Stimulated activated naive CD8-positive, alpha-beta T cell treated with anti-CD3 and anti-CD28 coated beads, Interleukin-15, Interleukin-2, amounts not matched to agents 100 ng/mL and 50 ng/mL, for 24 hours (primary cell): Measurements from ENCODE around the gene TSC2.
A peak's percentile ranks its signal among the peaks of the same experiment; 100 is the strongest.
"Not testable (repeated sequence)": the region's sequence is repeated elsewhere in the genome, so short reads cannot be mapped to it uniquely, and the experiment has no call there.

Experiments used
- H3K27ac Mint-ChIP-seq: one replicate; pipeline ENCODE4 v1.8.0; 2021; ENCODE audit warnings: mild to moderate bottlenecking, mixed read lengths
- H3K27me3 Mint-ChIP-seq: one replicate; pipeline ENCODE4 v1.8.0; 2021; ENCODE audit warnings: mixed read lengths
- H3K36me3 Mint-ChIP-seq: one replicate; pipeline ENCODE4 v1.8.0; 2021; ENCODE audit warnings: low read depth, mixed read lengths
- H3K4me1 Mint-ChIP-seq: one replicate; pipeline ENCODE4 v1.8.0; 2021; ENCODE audit warnings: low read depth, mixed read lengths
- H3K4me3 Mint-ChIP-seq: one replicate; pipeline ENCODE4 v1.8.0; 2021; ENCODE audit warnings: mild to moderate bottlenecking, mixed read lengths
- H3K9me3 Mint-ChIP-seq: one replicate; pipeline ENCODE4 v1.8.0; 2021; ENCODE audit warnings: mixed read lengths

TSC2 gene

DNA sequence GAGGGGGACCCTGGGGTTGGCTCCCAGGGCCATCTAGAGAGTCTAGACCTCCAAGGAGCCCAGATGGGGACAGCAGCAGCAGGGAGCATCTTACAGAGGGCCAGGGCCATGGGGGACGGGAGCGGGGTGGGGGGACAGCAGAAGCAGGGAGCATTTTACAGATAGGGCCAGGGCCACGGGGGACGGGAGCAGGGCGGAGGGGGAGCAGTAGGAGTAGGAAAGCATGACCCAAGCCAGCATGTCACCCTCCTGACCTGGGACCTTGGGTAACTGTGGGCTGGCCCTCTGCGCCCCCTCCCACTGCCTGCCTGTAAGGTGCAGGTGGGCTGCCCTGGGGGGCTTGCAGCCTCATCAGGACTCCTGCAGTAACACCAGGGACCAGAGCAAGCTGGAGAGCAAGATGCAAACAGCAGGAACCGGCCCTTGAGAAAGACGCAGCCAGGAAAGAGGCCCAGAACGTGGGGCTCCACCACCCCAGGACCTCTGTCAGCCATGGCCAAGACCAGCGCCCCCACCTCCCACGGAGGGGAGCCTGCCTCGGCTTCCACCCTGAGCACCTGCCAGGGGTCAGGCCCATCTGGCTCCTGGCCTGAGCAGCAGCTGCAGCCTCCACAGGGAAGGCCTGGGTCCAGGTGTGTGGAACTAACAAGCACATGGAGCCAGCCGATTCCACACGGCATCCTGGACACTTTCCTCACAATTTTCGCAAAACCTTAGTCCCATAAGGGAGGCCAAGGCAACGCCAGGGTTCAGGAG lies 40.5 kb upstream of the TSC2 start:
- no peaks in the 10 kb centered on the region for H3K9me3 Mint-ChIP-seq
- H3K27me3 Mint-ChIP-seq, result no peaks in the 10 kb centered on the region
- peaks cover 46% of the 10 kb centered on the region for H3K4me1 Mint-ChIP-seq
- peaks cover 22% of the 10 kb centered on the region for H3K36me3 Mint-ChIP-seq
- peak overlapping the region; percentile 96 for H3K27ac Mint-ChIP-seq
- peak overlapping the region; percentile 98 for H3K4me3 Mint-ChIP-seq

- peak overlapping the region; percentile 96 for H3K27ac Mint-ChIP-seq
- H3K9me3 Mint-ChIP-seq, result no peaks in the 10 kb centered on the region
- H3K36me3 Mint-ChIP-seq, result peaks cover 19% of the 10 kb centered on the region
- H3K27me3 Mint-ChIP-seq, result no peaks in the 10 kb centered on the region
- H3K4me3 Mint-ChIP-seq, result peak overlapping the region; percentile 98
- H3K4me1 Mint-ChIP-seq, result peaks cover 46% of the 10 kb centered on the region
These were observed 39.7 kb upstream of the TSC2 start for GRCh38 chr16:2008009-2008526.

DNA sequence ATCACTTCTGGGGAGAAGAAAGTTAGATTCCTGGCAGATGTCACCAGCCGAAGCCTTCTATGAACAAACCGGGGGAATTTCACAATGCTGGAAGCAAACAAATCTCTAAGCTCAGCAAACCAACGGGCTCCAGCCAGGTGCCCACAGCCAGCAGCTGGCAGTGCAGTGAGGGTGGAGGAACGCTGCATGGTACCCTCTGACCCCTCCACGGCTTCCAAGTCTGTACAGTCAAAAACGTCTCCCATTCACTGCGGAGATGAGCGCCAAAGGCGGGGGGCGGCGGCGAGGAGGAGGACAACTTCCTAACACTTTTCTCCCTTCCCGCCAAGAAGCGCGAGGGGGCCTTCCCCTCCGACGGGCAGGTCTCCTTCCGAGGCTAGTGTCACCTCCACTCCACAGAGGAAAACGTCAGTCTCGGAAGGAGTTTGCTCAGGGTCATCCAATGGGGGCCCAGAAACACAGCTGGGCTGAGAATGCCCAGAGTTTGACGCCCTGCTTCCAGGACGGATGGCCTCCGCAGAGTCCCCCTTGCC lies 39.1 kb upstream of the TSC2 start:
- no peaks in the 10 kb centered on the region for H3K27me3 Mint-ChIP-seq
- no peaks in the 10 kb centered on the region for H3K9me3 Mint-ChIP-seq
- H3K27ac Mint-ChIP-seq, result peak overlapping the region; percentile 96
- peaks cover 19% of the 10 kb centered on the region for H3K36me3 Mint-ChIP-seq
- H3K4me1 Mint-ChIP-seq, result peaks cover 46% of the 10 kb centered on the region
- peak overlapping the region; percentile 98 for H3K4me3 Mint-ChIP-seq

DNA sequence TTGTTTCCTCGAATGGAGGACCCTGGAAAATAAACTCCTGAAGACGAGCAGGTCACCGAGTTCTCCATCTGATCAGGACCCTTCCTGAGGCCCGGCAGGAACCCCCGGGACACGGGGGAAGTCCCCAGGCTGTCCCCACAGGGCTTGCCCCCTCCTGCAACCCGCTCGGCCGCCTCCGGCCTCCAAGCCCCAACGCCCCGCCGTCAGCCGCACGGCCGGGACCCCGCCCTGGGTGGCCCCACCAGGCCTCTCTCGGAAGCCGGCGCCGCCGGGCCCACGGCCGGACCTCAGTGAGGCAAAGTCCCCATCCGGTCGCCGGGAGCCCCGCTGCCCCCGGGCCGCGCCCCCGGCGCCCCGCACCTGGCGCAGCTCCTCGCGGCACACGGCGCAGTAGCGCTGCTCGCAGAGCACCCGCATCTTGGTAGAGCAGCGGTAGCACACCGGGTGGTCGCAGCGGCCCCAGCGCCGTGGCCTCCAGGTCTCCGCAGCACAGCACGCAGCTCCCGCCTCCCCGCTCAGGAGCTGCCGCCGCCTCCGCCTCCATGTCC lies 38.5 kb upstream of the TSC2 start:
- Mint-ChIP-seq H3K4me1 (peaks cover 46% of the 10 kb centered on the region), H3K4me3 (peak overlapping the region; percentile 98), H3K9me3 (no peaks in the 10 kb centered on the region), H3K27ac (peak overlapping the region; percentile 96), H3K36me3 (peaks cover 19% of the 10 kb centered on the region), H3K27me3 (no peaks in the 10 kb centered on the region)

DNA sequence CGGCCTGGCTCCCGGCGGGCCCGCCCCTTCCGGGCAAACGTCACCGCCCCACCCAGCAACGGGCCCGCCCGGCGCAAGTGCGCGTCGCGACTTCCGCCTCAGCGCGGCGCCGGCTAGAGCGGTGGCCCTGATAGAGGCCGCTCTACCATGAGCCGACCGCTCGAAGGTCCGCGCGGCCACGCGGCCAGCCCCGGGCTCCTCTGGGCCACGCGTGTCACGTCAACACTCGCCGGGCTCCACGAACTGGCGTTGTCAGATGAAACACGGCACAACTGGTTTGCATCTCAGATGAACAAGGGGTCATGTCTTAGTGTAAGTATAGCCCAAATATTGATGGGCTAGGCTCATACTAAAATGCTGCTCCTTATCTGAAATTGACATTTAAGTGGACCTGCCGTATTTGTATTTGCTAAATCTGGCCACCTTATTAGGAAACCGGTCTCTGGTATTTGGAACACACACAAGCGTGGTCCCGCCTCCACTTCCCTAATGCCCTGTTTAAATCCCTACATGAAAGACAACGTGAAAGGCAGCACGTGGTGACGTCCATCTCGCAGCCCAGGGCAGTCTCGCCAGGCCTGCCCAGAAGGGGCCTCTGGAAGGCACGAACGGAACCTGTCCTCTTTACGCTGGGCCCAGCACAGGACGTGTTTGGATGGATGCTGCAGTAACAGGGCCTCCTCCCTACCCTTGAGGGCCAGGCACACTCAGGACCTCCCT lies 37.8 kb upstream of the TSC2 start, which contains the start of gene ZNF598:
TSS of gene ZNF598 (minus strand) at position 31 of the 720 bp plus-strand sequence.
- Mint-ChIP-seq H3K27ac (peak within 1 kb of the TSS; percentile 97), H3K27me3 (no peaks in the 10 kb centered on the region), H3K9me3 (no peaks in the 10 kb centered on the region), H3K4me3 (peak within 1 kb of the TSS; percentile 98), H3K4me1 (peaks cover 43% of the 10 kb centered on the region), H3K36me3 (peaks cover 19% of the 10 kb centered on the region)

- Mint-ChIP-seq H3K36me3 (peaks cover 16% of the 10 kb centered on the region), H3K4me3 (peak overlapping the region; percentile 41), H3K4me1 (peaks cover 28% of the 10 kb centered on the region)
- not testable (repeated sequence) for H3K27ac Mint-ChIP-seq, H3K27me3 Mint-ChIP-seq, H3K9me3 Mint-ChIP-seq
These were observed 36.1 kb upstream of the TSC2 start for GRCh38 chr16:2011726-2012125.

DNA sequence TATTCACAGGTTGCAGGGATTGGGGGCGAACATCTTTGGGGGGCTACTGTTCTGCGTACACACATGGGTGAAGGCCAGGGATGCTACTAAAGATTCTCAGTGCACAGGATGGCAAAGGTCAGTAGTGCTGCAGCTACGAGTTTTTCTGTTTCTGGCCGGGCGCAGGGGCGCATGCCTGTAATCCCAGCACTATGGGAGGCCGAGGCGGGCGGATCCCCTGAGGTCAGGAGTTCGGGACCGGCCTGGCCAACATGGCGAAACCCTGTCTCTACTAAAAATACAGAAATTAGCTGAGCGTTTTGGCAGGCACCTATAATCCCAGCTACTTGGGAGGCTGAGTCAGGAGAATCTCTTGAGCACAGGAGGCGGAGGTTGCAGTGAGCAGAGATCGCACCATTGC lies 34.3 kb upstream of the TSC2 start:
- H3K4me3 Mint-ChIP-seq, result no peak overlapping the region
- H3K36me3 Mint-ChIP-seq, result peaks cover 4% of the 10 kb centered on the region
- peaks cover 10% of the 10 kb centered on the region for H3K4me1 Mint-ChIP-seq

GRCh38 chr16:2015117-2015946 lies 32.5 kb upstream of the TSC2 start:
- Mint-ChIP-seq H3K9me3 (no peaks in the 10 kb centered on the region), H3K4me3 (no peak overlapping the region), H3K27ac (no peak overlapping the region), H3K27me3 (peaks cover 5% of the 10 kb centered on the region), H3K4me1 (peaks cover 3% of the 10 kb centered on the region), H3K36me3 (no peaks in the 10 kb centered on the region)

More for the DNA sequence above, 34.3 kb upstream of the TSC2 start:
- Mint-ChIP-seq H3K27ac (no peak overlapping the region), H3K9me3 (no peaks in the 10 kb centered on the region), H3K27me3 (no peaks in the 10 kb centered on the region)

- Mint-ChIP-seq H3K4me1 (peaks cover 5% of the 10 kb centered on the region), H3K27me3 (peaks cover 9% of the 10 kb centered on the region), H3K36me3 (no peaks in the 10 kb centered on the region), H3K9me3 (no peaks in the 10 kb centered on the region), H3K27ac (no peak overlapping the region), H3K4me3 (no peak overlapping the region)
These were observed 31.9 kb upstream of the TSC2 start for GRCh38 chr16:2015947-2016208.

GRCh38 chr16:2016407-2016922 lies 31.3 kb upstream of the TSC2 start:
- Mint-ChIP-seq H3K27me3 (peaks cover 11% of the 10 kb centered on the region), H3K27ac (no peak overlapping the region), H3K9me3 (no peaks in the 10 kb centered on the region), H3K4me3 (no peak overlapping the region), H3K36me3 (no peaks in the 10 kb centered on the region), H3K4me1 (peaks cover 6% of the 10 kb centered on the region)

DNA sequence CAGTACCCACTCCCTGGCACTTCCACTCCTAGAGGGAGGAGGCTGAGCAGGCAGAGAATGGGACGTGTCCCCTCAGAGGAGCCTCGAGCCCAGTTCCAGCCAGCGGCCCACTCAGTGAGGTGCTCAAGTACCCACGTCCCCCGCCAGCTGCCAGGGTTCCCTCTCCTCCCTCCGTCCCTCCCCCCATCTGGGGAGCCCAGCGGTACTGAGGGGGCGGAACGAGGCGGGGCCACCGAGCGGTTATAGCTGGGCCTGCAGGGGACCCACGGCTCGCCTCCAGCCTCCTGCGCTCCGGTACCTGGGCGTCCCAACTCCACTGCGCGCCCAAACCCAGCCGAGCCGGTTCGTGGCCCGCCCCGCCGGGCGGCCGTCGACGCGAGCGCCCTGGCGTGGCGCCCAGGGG lies 28.3 kb upstream of the TSC2 start, which contains the start of gene NPW:
TSS of gene NPW (plus strand) at position 268 of the 403 bp plus-strand sequence.
- Mint-ChIP-seq H3K36me3 (no peaks in the 10 kb centered on the region), H3K27ac (peak within 1 kb of the TSS; percentile 55), H3K9me3 (no peaks in the 10 kb centered on the region), H3K27me3 (peaks cover 25% of the 10 kb centered on the region), H3K4me3 (peak within 1 kb of the TSS; percentile 72), H3K4me1 (peaks cover 21% of the 10 kb centered on the region)

DNA sequence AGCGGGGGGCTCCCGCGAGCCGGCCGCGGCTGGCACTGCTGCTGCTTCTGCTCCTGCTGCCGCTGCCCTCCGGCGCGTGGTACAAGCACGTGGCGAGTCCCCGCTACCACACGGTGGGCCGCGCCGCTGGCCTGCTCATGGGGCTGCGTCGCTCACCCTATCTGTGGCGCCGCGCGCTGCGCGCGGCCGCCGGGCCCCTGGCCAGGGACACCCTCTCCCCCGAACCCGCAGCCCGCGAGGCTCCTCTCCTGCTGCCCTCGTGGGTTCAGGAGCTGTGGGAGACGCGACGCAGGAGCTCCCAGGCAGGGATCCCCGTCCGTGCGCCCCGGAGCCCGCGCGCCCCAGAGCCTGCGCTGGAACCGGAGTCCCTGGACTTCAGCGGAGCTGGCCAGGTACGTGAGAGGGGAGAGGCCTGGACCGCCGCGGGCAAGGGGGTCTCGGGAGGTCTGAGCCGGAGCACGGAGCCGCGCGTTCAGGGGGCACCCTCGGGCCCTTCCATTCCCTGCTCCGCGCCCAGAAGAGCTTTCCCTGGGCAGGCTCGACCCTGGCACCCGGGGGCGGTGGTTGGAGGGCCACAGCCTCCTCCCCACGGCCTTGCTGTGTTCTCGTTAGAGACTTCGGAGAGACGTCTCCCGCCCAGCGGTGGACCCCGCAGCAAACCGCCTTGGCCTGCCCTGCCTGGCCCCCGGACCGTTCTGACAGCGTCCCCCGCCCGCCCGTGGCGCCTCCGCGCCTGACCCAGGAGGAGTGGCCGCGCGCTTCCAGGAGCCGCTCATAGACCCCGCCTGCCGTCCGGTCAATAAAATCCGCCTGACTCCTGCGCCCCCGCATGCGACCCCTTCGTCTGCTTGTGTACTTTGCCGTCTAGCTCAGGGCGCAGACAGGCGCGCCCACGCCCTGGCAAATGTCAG lies 27.6 kb upstream of the TSC2 start:
- Mint-ChIP-seq H3K4me3 (peak overlapping the region; percentile 72), H3K27ac (peak overlapping the region; percentile 55), H3K4me1 (peaks cover 21% of the 10 kb centered on the region), H3K27me3 (peaks cover 25% of the 10 kb centered on the region), H3K9me3 (no peaks in the 10 kb centered on the region), H3K36me3 (no peaks in the 10 kb centered on the region)

GRCh38 chr16:2022723-2023091 lies 25.1 kb upstream of the TSC2 start:
- no peaks in the 10 kb centered on the region for H3K9me3 Mint-ChIP-seq
- H3K36me3 Mint-ChIP-seq, result no peaks in the 10 kb centered on the region
- H3K27ac Mint-ChIP-seq, result peak overlapping the region; percentile 0
- peaks cover 24% of the 10 kb centered on the region for H3K4me1 Mint-ChIP-seq
- H3K4me3 Mint-ChIP-seq, result peak overlapping the region; percentile 63
- H3K27me3 Mint-ChIP-seq, result peaks cover 34% of the 10 kb centered on the region
